ENCODE measurements around the gene RFK.

RFK gene

GRCh38 chr9:76405868-76406267, 11.6 kb upstream of the RFK start:
- no peak for DNase-seq

- no peak for DNase-seq
These were observed 11.1 kb upstream of the RFK start for GRCh38 chr9:76405340-76405739.

- DNase-seq = no peak
These were observed 10.2 kb upstream of the RFK start for GRCh38 chr9:76404401-76404800.

- peak; percentile 73 for DNase-seq
These were observed 9.1 kb upstream of the RFK start for GRCh38 chr9:76403352-76403751.

GRCh38 chr9:76401580-76402354, 7.5 kb upstream of the RFK start:
- DNase-seq = no peak

GRCh38 chr9:76401176-76401575, 7.0 kb upstream of the RFK start:
- no peak for DNase-seq

GRCh38 chr9:76400534-76401096, 6.4 kb upstream of the RFK start:
- no peak for DNase-seq

- no peak for DNase-seq
These were observed 5.6 kb upstream of the RFK start for GRCh38 chr9:76399856-76400255.

GRCh38 chr9:76396597-76396996, 2.4 kb upstream of the RFK start:
- DNase-seq = no peak

- DNase-seq = no peak
These were observed 1.9 kb upstream of the RFK start for GRCh38 chr9:76396144-76396543.

GRCh38 chr9:76395381-76395780, 1.2 kb upstream of the RFK start:
- no peak for DNase-seq

- DNase-seq = peak; percentile 58
These were observed 680 bp upstream of the RFK start for GRCh38 chr9:76394960-76395252.

- DNase-seq = no peak
These were observed 3.6 kb downstream of the RFK start for GRCh38 chr9:76390656-76391055.

GRCh38 chr9:76379494-76379893, 14.7 kb downstream of the RFK start:
- DNase-seq = no peak

- DNase-seq = no peak
These were observed 15.7 kb downstream of the RFK start for GRCh38 chr9:76378367-76379073.

- DNase-seq = no peak
These were observed 16.4 kb downstream of the RFK start for GRCh38 chr9:76377791-76378190.

GRCh38 chr9:76374783-76375559, 19.3 kb downstream of the RFK start:
- no peak for DNase-seq

GRCh38 chr9:76373784-76374474, 20.3 kb downstream of the RFK start:
- no peak for DNase-seq

GRCh38 chr9:76373173-76373783, 20.9 kb downstream of the RFK start:
- no peak for DNase-seq

GRCh38 chr9:76372336-76372735, 21.9 kb downstream of the RFK start:
- no peak for DNase-seq

GRCh38 chr9:76371901-76372300, 22.3 kb downstream of the RFK start:
- DNase-seq = no peak

GRCh38 chr9:76370396-76371023, 23.7 kb downstream of the RFK start:
- no peak for DNase-seq
